ENCODE measurements around the gene FCSK.
A peak's percentile ranks its signal among the peaks of the same experiment; 100 is the strongest.

FCSK gene

DNA sequence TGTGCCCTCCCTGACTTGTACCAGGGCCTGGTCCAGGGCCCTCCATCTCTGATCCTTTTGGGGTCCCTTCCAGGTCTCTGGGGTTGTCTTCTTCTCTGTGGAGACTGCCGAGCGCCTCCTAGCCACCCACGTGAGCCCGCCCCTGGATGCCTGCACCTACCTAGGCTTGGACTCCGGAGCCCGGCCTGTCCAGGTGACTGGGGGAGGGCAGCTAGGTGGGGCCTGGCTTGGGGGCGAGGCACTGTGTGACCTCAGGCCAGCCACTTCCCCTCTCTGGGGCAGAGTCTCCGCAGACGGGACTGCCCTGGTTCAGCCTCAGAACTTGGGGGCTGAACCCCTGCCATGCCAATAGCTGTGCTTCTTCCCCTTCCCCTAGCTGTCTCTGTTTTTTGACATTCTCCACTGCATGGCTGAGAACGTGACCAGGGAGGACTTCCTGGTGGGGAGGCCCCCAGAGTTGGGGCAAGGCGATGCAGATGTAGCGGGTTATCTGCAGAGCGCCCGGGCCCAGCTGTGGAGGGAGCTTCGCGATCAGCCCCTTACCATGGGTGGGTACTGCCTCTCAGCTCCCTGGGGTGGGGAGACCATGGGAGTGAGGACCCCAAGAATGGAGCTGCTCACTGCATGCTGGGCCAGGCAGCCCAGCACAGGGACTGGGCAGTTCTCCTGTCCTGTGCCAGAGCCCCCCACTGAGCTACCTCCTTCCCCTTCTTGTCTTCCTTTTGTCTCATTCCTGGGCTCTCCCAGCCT is 14.6 kb downstream of the FCSK start:
- Histone ChIP-seq H3K4me1 (ENCODE audit: control insufficient read depth in 2 of 2, insufficient read depth in 2 of 2, low read length in 2 of 2) (no peaks in the 10 kb centered on the region), H3K27ac (ENCODE audit: low read depth in 2 of 2, low read length in 2 of 2) (no peak overlapping the region), H3K27me3 (ENCODE audit: control insufficient read depth in 2 of 2, insufficient read depth in 2 of 2, low read length in 2 of 2) (no peaks in the 10 kb centered on the region), H3K9ac (ENCODE audit: low read depth in 1 of 2, low read length in 2 of 2) (no peak overlapping the region), H3K9me3 (ENCODE audit: control insufficient read depth in 2 of 2, low read length in 2 of 2) (no peaks in the 10 kb centered on the region), H3K4me3 (ENCODE audit: low read length in 2 of 2) (no peak overlapping the region), H3K36me3 (ENCODE audit: control insufficient read depth in 2 of 2, insufficient read depth in 2 of 2, low read length in 2 of 2) (peaks cover 11 to 34% of the 10 kb centered on the region in 2 donors)

DNA sequence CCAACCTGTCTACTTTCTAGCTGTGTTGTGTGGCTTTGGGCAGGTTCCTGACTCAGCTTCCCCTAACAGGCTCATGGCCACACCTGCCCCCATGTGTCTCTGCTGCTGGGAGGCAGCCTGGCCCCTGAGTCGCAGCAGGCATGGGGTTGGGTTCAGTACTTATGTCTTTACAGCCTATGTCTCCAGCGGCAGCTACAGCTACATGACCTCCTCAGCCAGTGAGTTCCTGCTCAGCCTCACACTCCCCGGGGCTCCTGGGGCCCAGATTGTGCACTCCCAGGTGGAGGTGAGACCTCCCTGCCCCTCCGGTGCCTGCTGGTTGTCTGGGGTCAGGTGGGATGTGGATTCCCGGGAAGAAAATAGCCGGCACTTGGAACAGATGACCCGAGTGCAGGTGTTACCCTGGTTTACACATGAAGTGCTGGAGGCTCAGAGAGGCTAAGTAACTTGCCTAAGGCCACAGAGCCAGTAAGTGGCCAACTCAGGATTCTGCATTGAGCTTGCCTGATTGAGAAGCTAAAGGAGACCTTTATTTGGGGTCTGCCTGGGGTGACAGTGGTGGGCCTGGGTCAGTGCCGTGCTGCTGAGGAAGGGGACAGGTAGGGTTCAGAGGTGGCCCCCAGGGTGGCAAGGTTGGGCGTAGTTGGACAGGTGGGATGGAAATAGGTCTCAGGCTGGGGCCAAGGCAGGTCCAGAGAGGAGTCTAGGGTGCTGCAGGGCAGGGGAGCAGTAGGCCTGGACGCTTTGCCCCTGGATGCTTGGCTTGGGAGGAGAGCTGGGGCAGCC is 15.9 kb downstream of the FCSK start:
- Histone ChIP-seq H3K4me3 (ENCODE audit: low read length in 2 of 2) (no peak overlapping the region), H3K9me3 (ENCODE audit: control insufficient read depth in 2 of 2, low read length in 2 of 2) (no peaks in the 10 kb centered on the region), H3K9ac (ENCODE audit: low read depth in 1 of 2, low read length in 2 of 2) (no peak overlapping the region), H3K27ac (ENCODE audit: low read depth in 2 of 2, low read length in 2 of 2) (no peak overlapping the region), H3K36me3 (ENCODE audit: control insufficient read depth in 2 of 2, insufficient read depth in 2 of 2, low read length in 2 of 2) (peaks cover 9 to 33% of the 10 kb centered on the region in 2 donors), H3K27me3 (ENCODE audit: control insufficient read depth in 2 of 2, insufficient read depth in 2 of 2, low read length in 2 of 2) (no peaks in the 10 kb centered on the region), H3K4me1 (ENCODE audit: control insufficient read depth in 2 of 2, insufficient read depth in 2 of 2, low read length in 2 of 2) (no peaks in the 10 kb centered on the region)

- peaks cover 9 to 37% of the 10 kb centered on the region in 2 donors for H3K36me3 ChIP-seq (ENCODE audit: control insufficient read depth in 2 of 2, insufficient read depth in 2 of 2, low read length in 2 of 2)
- H3K4me1 ChIP-seq (ENCODE audit: control insufficient read depth in 2 of 2, insufficient read depth in 2 of 2, low read length in 2 of 2): no peaks in the 10 kb centered on the region
- H3K27me3 ChIP-seq (ENCODE audit: control insufficient read depth in 2 of 2, insufficient read depth in 2 of 2, low read length in 2 of 2): no peaks in the 10 kb centered on the region
- no peak overlapping the region for H3K27ac ChIP-seq (ENCODE audit: low read depth in 2 of 2, low read length in 2 of 2)
- no peak overlapping the region for H3K4me3 ChIP-seq (ENCODE audit: low read length in 2 of 2)
- H3K9ac ChIP-seq (ENCODE audit: low read depth in 1 of 2, low read length in 2 of 2): no peak overlapping the region
- H3K9me3 ChIP-seq (ENCODE audit: control insufficient read depth in 2 of 2, low read length in 2 of 2): no peaks in the 10 kb centered on the region
Measured at GRCh38 chr16:70470927-70471341, 16.5 kb downstream of the FCSK start.

DNA sequence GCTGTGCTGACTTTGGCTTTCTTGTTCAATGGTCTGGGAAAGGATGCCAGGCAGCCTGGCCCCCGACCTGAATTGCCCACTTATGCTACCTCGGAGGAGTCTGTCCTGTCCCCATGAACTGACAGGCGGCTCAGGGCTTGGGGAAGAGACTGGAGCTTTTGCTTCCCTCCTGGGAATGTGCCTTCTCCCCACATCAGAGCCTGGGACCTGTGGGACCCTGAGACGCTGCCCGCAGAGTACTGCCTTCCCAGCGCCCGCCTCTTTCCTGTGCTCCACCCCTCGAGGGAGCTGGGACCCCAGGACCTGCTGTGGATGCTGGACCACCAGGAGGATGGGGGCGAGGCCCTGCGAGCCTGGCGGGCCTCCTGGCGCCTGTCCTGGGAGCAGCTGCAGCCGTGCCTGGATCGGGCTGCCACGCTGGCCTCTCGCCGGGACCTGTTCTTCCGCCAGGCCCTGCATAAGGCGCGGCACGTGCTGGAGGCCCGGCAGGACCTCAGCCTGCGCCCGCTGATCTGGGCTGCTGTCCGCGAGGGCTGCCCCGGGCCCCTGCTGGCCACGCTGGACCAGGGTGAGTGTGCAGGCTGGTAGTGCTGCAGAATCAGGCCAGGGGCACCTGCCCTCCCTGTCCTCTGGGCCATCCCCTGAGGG is 18.5 kb downstream of the FCSK start:
- no peaks in the 10 kb centered on the region for H3K9me3 ChIP-seq (ENCODE audit: control insufficient read depth in 2 of 2, low read length in 2 of 2)
- no peak overlapping the region for H3K4me3 ChIP-seq (ENCODE audit: low read length in 2 of 2)
- H3K27ac ChIP-seq (ENCODE audit: low read depth in 2 of 2, low read length in 2 of 2): no peak overlapping the region
- no peaks in the 10 kb centered on the region for H3K27me3 ChIP-seq (ENCODE audit: control insufficient read depth in 2 of 2, insufficient read depth in 2 of 2, low read length in 2 of 2)
- no peak overlapping the region for H3K9ac ChIP-seq (ENCODE audit: low read depth in 1 of 2, low read length in 2 of 2)
- H3K36me3 ChIP-seq (ENCODE audit: control insufficient read depth in 2 of 2, insufficient read depth in 2 of 2, low read length in 2 of 2): peaks cover 0 to 37% of the 10 kb centered on the region in 2 donors
- H3K4me1 ChIP-seq (ENCODE audit: control insufficient read depth in 2 of 2, insufficient read depth in 2 of 2, low read length in 2 of 2): no peaks in the 10 kb centered on the region

DNA sequence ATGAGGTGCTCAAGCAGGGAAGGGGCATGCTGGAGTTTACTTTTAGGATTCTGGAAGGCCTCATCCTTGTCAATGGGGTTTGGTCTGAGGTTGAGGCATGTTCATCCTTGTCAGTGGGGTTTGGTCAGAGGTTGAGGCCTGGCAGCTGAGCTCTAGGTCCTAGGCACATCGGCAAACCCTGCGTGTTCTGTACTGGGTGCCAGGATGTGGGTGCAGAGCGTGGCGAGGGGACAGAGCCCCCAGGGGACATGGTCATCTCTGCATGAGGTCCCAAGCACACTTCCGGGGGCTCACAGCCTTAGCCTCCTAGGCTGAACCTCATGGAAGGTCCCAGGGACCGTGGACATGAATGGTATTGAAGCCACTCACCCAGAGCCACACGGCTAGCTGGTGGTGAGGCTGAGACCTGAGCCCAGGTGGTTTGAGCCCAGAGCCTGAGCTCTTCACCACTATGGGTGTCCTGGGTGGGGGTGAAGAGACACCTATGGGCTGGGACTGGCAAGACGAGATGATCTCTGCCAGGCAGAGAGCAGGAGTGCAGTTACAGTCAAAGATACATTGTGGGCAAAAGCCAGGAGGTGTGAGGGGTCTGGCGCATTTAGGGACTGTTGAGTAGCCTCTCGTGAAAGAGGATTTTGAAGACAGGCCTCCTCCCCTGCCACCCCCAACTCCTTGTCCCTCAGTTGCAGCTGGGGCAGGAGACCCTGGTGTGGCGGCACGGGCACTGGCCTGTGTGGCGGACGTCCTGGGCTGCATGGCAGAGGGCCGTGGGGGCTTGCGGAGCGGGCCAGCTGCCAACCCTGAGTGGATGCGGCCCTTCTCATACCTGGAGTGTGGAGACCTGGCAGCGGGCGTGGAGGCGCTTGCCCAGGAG is 19.3 kb downstream of the FCSK start:
- Histone ChIP-seq H3K4me1 (ENCODE audit: control insufficient read depth in 2 of 2, insufficient read depth in 2 of 2, low read length in 2 of 2) (no peaks in the 10 kb centered on the region), H3K36me3 (ENCODE audit: control insufficient read depth in 2 of 2, insufficient read depth in 2 of 2, low read length in 2 of 2) (peaks cover 3 to 44% of the 10 kb centered on the region in 2 donors)

DNA sequence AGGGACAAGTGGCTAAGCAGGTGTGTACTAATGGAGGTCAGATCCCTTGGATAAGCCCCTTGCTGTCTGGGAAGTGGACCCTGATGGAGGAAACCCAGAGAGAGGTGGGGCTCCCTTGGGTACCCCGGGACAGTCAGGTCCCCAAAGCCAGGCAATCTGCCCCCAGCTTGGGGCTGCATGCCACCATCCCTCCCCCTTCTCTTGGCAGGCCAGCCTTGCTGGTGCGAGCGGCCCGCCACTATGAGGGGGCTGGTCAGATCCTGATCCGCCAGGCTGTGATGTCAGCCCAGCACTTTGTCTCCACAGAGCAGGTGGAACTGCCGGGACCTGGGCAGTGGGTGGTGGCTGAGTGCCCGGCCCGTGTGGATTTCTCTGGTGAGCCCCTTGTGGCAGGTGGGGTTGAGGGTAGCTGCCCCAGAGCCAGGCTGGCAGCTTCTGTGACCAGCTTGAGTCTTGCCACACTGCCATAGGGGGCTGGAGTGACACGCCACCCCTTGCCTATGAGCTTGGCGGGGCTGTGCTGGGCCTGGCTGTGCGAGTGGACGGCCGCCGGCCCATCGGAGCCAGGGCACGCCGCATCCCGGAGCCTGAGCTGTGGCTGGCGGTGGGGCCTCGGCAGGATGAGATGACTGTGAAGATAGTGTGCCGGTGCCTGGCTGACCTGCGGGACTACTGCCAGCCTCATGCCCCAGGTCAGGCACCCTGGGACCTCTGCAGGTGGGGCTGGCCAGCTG is 20.1 kb downstream of the FCSK start:
- no peak overlapping the region for H3K27ac ChIP-seq (ENCODE audit: low read depth in 2 of 2, low read length in 2 of 2)

More for the DNA sequence above, 19.3 kb downstream of the FCSK start:
- no peak overlapping the region for H3K9ac ChIP-seq (ENCODE audit: low read depth in 1 of 2, low read length in 2 of 2)
- H3K27me3 ChIP-seq (ENCODE audit: control insufficient read depth in 2 of 2, insufficient read depth in 2 of 2, low read length in 2 of 2): no peaks in the 10 kb centered on the region
- H3K27ac ChIP-seq (ENCODE audit: low read depth in 2 of 2, low read length in 2 of 2): no peak overlapping the region
- no peaks in the 10 kb centered on the region for H3K9me3 ChIP-seq (ENCODE audit: control insufficient read depth in 2 of 2, low read length in 2 of 2)
- H3K4me3 ChIP-seq (ENCODE audit: low read length in 2 of 2): no peak overlapping the region

DNA sequence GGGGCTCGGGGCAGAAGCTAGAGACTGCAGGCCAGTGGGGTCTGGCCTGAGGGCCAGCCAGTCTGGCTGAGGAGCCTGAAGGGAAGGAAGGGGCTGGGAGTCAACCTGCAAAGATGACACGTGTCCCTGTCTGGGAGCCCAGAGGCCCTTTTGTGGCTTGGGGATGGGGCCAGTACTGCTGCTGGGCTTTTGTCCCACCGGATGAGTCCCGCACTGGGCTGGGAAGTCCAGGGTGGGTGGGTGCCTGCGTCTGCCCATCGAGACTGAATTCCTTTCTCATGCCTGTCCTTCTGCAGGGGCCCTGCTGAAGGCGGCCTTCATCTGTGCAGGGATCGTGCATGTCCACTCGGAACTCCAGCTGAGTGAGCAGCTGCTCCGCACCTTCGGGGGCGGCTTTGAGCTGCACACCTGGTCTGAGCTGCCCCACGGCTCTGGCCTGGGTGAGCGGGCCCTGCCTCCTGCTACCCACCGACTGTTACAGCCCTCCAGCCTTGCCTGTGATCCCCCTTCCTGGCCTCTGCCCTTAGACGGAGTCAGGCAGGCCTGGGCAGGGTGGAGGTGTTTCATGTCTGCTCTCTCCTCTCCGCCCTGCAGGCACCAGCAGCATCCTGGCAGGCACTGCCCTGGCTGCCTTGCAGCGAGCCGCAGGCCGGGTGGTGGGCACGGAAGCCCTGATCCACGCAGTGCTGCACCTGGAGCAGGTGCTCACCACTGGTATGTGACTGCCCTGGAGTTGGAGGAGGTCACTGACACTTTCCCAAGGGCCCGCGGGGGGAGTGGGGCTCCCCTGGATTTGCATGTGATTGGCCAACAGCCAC is 20.9 kb downstream of the FCSK start:
- H3K36me3 ChIP-seq (ENCODE audit: control insufficient read depth in 2 of 2, insufficient read depth in 2 of 2, low read length in 2 of 2): peaks cover 17 to 57% of the 10 kb centered on the region in 2 donors

More for the DNA sequence above, 20.1 kb downstream of the FCSK start:
- no peaks in the 10 kb centered on the region for H3K9me3 ChIP-seq (ENCODE audit: control insufficient read depth in 2 of 2, low read length in 2 of 2)
- H3K36me3 ChIP-seq (ENCODE audit: control insufficient read depth in 2 of 2, insufficient read depth in 2 of 2, low read length in 2 of 2): peaks cover 9 to 52% of the 10 kb centered on the region in 2 donors
- H3K9ac ChIP-seq (ENCODE audit: low read depth in 1 of 2, low read length in 2 of 2): no peak overlapping the region
- H3K4me1 ChIP-seq (ENCODE audit: control insufficient read depth in 2 of 2, insufficient read depth in 2 of 2, low read length in 2 of 2): no peaks in the 10 kb centered on the region
- no peak overlapping the region for H3K4me3 ChIP-seq (ENCODE audit: low read length in 2 of 2)
- H3K27me3 ChIP-seq (ENCODE audit: control insufficient read depth in 2 of 2, insufficient read depth in 2 of 2, low read length in 2 of 2): no peaks in the 10 kb centered on the region

GRCh38 chr16:70476272-70477020 is 22.1 kb downstream of the FCSK start:
- H3K27ac ChIP-seq (ENCODE audit: low read depth in 2 of 2, low read length in 2 of 2): peak overlapping the region; percentile 6 to 23
- no peaks in the 10 kb centered on the region for H3K27me3 ChIP-seq (ENCODE audit: control insufficient read depth in 2 of 2, insufficient read depth in 2 of 2, low read length in 2 of 2)
- no peak overlapping the region for H3K9ac ChIP-seq (ENCODE audit: low read depth in 1 of 2, low read length in 2 of 2)
- peaks cover 27 to 63% of the 10 kb centered on the region in 2 donors for H3K36me3 ChIP-seq (ENCODE audit: control insufficient read depth in 2 of 2, insufficient read depth in 2 of 2, low read length in 2 of 2)
- no peaks in the 10 kb centered on the region for H3K9me3 ChIP-seq (ENCODE audit: control insufficient read depth in 2 of 2, low read length in 2 of 2)
- H3K4me3 ChIP-seq (ENCODE audit: low read length in 2 of 2): no peak overlapping the region
- no peaks in the 10 kb centered on the region for H3K4me1 ChIP-seq (ENCODE audit: control insufficient read depth in 2 of 2, insufficient read depth in 2 of 2, low read length in 2 of 2)

More for the DNA sequence above, 20.9 kb downstream of the FCSK start:
- Histone ChIP-seq H3K9me3 (ENCODE audit: control insufficient read depth in 2 of 2, low read length in 2 of 2) (no peaks in the 10 kb centered on the region), H3K9ac (ENCODE audit: low read depth in 1 of 2, low read length in 2 of 2) (no peak overlapping the region), H3K4me1 (ENCODE audit: control insufficient read depth in 2 of 2, insufficient read depth in 2 of 2, low read length in 2 of 2) (no peaks in the 10 kb centered on the region), H3K27me3 (ENCODE audit: control insufficient read depth in 2 of 2, insufficient read depth in 2 of 2, low read length in 2 of 2) (no peaks in the 10 kb centered on the region), H3K4me3 (ENCODE audit: low read length in 2 of 2) (no peak overlapping the region), H3K27ac (ENCODE audit: low read depth in 2 of 2, low read length in 2 of 2) (no peak overlapping the region)

Measured in mucosa of rectum (tissue), 2 donors.